Ovary (tissue), 9 donors: Measurements from ENCODE around the gene GFY. TPM values are rescaled to one million over a fixed set of nuclear protein-coding genes. Genes with fewer than 3 reads are reported as not detected.

Experiments
- DNase-seq, 5 donors: peaks; one replicate each; pipeline ENCODE4 v3.0.0-alpha.2; 2019 to 2020
- H3K27ac ChIP-seq, 2 donors: fragments of 200-600 bp; one replicate each; pipeline versions ENCODE4 v1.5.1 to v1.8.0; 2019 to 2022
- H3K27me3 ChIP-seq: fragments of 200-600 bp; one replicate; pipeline ENCODE4 v1.8.0; 2022
- H3K36me3 ChIP-seq: fragments of 200-600 bp; sonication (generic); one replicate; pipeline ENCODE4 v1.5.1; 2019
- H3K4me1 ChIP-seq: one replicate; pipeline ENCODE4 v1.8.1; 2013; ENCODE audit warnings: mild to moderate bottlenecking, moderate library complexity; ENCODE audit not compliant: insufficient read depth
- H3K4me3 ChIP-seq: fragments of 200-600 bp; sonication (generic); one replicate; pipeline ENCODE4 v1.5.1; 2017
- H3K9me3 ChIP-seq, 2 donors: fragments of 200-600 bp in 1 of 2; sonication (generic) in 1 of 2; one replicate each; pipeline versions ENCODE4 v1.5.1 to v1.8.1; 2013 to 2019; ENCODE audit warnings: mild to moderate bottlenecking in 1 of 2, moderate library complexity in 1 of 2
- CTCF ChIP-seq, 3 donors: fragments of 450-650 bp in 2 of 3; fragments of 200-600 bp in 1 of 3; IDR thresholded peaks; one replicate each; pipeline versions ENCODE4 v1.5.1 to v1.8.0; 2016 to 2022; ENCODE audit warnings: antibody characterized with exemption in 3 of 3, mild to moderate bottlenecking in 1 of 3
- EP300 ChIP-seq: sonication (generic); formaldehyde crosslinking; IDR thresholded peaks from one replicate; pipeline ENCODE4 v1.6.1; 2017; ENCODE audit warnings: antibody characterized with exemption
- POLR2A ChIP-seq: fragments of 450-650 bp; IDR thresholded peaks from one replicate; pipeline ENCODE4 v1.6.1; 2017; ENCODE audit warnings: antibody characterized with exemption, mild to moderate bottlenecking, moderate library complexity
- WGBS, 3 donors: extraction: QIAGEN DNeasy Blood & Tissue Kit in 1 of 3; methylation state at CpG; one replicate each; pipeline versions ENCODE4 v1.1.5 to v1.1.7; 2013 to 2017; 5-methylcytosine and 5-hydroxymethylcytosine counted together
- intact Hi-C, 4 donors: fragments of 100-400 bp; cut with DNase I; formaldehyde crosslinking; loops; one replicate each; pipeline versions ENCODE4 v1.11.0 to v1.15.1; 2022 to 2023
- polyA plus RNA-seq, 2 donors: library from polyadenylated mRNA; stranded (reverse); fragments of 200-250 nt in 1 of 2; fragments of 350-450 nt in 1 of 2; fragmentation: Illumina TruSeq in 1 of 2; extraction: RNeasy Lipid Tissue Mini Kit (QIAGEN cat#74804) in 1 of 2; gene quantifications; one replicate each; pipeline ENCODE4 v1.2.3, GENCODE V29; 2013 to 2014
- total RNA-seq, 7 donors: library from RNA; depleted of rRNA in 2 of 7; stranded (reverse); fragments of >200 nt in 2 of 7; fragmentation: NEBNext Ultra II Directional in 3 of 7; extraction: Animal tissue kit (Norgen Biotek cat#: 25700) in 3 of 7; gene quantifications; one replicate each; pipeline versions ENCODE4 v1.1.0 to v1.2.4, GENCODE V29; 2016 to 2023
- donor health status: DM: no; HTN: no; CAD: no; lungs with moderate emphysema.
- donor health status: DM: no; HTN: no; CAD: no.
- donor health status: Bipolar disorder and iron deficiency.
- donor health status: DM: yes; HTN: yes; CAD: no.
- donor health status: DM: no; HTN: no; CAD: no.
- donor health status: DM: yes; HTN: yes; CAD: no.

GFY gene
- total and polyA plus RNA-seq, 9 donors, result not detected

- 38 to 56% (median 50%) methylated on average over 40 of the region's 40 CpGs for WGBS, 3 donors
- H3K9me3 ChIP-seq, result no peaks in the 10 kb centered on the region
These were observed 37.2 kb upstream of the GFY start, which contains the start of gene KASH5 for GRCh38 chr19:49387936-49388372. Gene KASH5 (plus strand): TSS chr19:49388249. CDS start chr19:49390884, 2,635 bp downstream.

GRCh38 chr19:49389406-49389805 is 35.8 kb upstream of the GFY start:
- no peak overlapping the region for H3K27ac ChIP-seq
- DNase-seq, result no peak
- H3K36me3 ChIP-seq, result no peaks in the 10 kb centered on the region
- no peak overlapping the region for H3K4me3 ChIP-seq
- TF ChIP-seq CTCF (IDR thresholded peaks at IDR 0.05) (no peak), POLR2A (no peak), EP300 (no peak)
- WGBS, 3 donors, result 85 to 90% (median 87%) methylated on average over 17 to 20 of the region's 20 CpGs
- H3K27me3 ChIP-seq, result no peaks in the 10 kb centered on the region
- H3K9me3 ChIP-seq, result no peaks in the 10 kb centered on the region
- no peaks in the 10 kb centered on the region for H3K4me1 ChIP-seq
- intact Hi-C loops, result no loop called here

More at GRCh38 chr19:49387936-49388372, 37.2 kb upstream of the GFY start, which contains the start of gene KASH5:
- TF ChIP-seq POLR2A, result no peak
- TF ChIP-seq CTCF (IDR thresholded peaks at IDR 0.05), result no peak
- TF ChIP-seq EP300, result no peak
- DNase-seq, result peak; percentile 42 to 77 (median 57)
- H3K27ac ChIP-seq, result no peak within 1 kb of the TSS
- no peaks in the 10 kb centered on the region for H3K27me3 ChIP-seq
- intact Hi-C loops, result no loop called here
- H3K4me1 ChIP-seq, result no peaks in the 10 kb centered on the region
- H3K36me3 ChIP-seq, result no peaks in the 10 kb centered on the region
- no peak within 1 kb of the TSS for H3K4me3 ChIP-seq

- no peaks in the 10 kb centered on the region for H3K4me1 ChIP-seq
- TF ChIP-seq CTCF (IDR thresholded peaks at IDR 0.05), result no peak
- no peak for TF ChIP-seq EP300
- TF ChIP-seq POLR2A, result no peak
- intact Hi-C loops, result loop anchor here in 1 of 4 donors (2.0 kb wide), 1 partner anchor 52 kb away; no protein-coding TSS in a partner anchor
- no peak for DNase-seq
- no peak overlapping the region for H3K27ac ChIP-seq
- H3K27me3 ChIP-seq, result no peaks in the 10 kb centered on the region
- no peaks in the 10 kb centered on the region for H3K9me3 ChIP-seq
- H3K4me3 ChIP-seq, result no peak overlapping the region
- 53 to 62% (median 56%) methylated on average over 23 to 26 of the region's 26 CpGs for WGBS, 3 donors
- no peaks in the 10 kb centered on the region for H3K36me3 ChIP-seq
These were observed 34.9 kb upstream of the GFY start for GRCh38 chr19:49390131-49390928.

GRCh38 chr19:49390929-49391359 is 34.2 kb upstream of the GFY start:
- DNase-seq, result no peak
- Histone ChIP-seq H3K27ac (no peak overlapping the region), H3K27me3 (no peaks in the 10 kb centered on the region), H3K9me3 (no peaks in the 10 kb centered on the region), H3K4me3 (no peak overlapping the region), H3K36me3 (no peaks in the 10 kb centered on the region), H3K4me1 (no peaks in the 10 kb centered on the region)
- intact Hi-C loops, result loop anchor here in 1 of 4 donors (2.0 kb wide), 1 partner anchor 52 kb away; no protein-coding TSS in a partner anchor
- no peak for TF ChIP-seq POLR2A
- no peak for TF ChIP-seq EP300
- TF ChIP-seq CTCF (IDR thresholded peaks at IDR 0.05), result no peak
- WGBS, 3 donors, result 38 to 58% (median 48%) methylated on average over 9 of the region's 9 CpGs
